GM12874 (cell line): ENCODE results near the gene FBXL19.

Experiments
- CTCF ChIP-seq: IDR thresholded peaks from 2 replicates; pipeline ENCODE4 v1.5.1; 2011; ENCODE audit warnings: low read depth, mild to moderate bottlenecking, control low read depth, low read length, moderate library complexity; ENCODE audit not compliant: insufficient read depth

FBXL19 gene

DNA sequence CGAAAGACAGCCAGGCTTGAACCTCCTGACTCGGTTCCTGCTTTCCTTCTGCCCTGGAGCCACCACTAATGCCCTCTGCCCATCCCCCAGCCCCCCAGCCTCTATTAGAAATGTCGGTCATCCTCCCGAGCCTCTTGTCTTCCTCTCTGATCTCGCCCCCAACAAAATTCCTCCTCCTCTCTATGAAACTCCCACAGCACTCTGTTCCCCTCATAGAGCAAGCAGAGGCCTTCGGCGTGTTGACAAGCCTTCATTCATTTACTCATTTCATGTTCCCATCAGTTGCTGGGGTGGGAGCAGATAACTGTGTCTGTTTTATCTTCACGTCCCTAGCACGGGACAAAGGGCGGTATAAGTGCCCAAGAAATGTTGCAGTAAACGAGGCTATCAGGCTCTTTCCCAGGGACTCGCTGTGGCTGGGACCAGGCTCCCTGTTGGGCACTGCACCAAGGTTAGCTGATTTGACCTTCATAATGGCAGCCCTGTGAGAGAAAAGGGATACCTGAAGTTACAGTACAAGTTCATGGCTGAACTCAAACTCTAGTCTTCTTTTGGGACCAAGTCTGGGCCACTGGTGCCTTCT, 7.8 kb downstream of the FBXL19 start:
- TF ChIP-seq CTCF, result no peak

DNA sequence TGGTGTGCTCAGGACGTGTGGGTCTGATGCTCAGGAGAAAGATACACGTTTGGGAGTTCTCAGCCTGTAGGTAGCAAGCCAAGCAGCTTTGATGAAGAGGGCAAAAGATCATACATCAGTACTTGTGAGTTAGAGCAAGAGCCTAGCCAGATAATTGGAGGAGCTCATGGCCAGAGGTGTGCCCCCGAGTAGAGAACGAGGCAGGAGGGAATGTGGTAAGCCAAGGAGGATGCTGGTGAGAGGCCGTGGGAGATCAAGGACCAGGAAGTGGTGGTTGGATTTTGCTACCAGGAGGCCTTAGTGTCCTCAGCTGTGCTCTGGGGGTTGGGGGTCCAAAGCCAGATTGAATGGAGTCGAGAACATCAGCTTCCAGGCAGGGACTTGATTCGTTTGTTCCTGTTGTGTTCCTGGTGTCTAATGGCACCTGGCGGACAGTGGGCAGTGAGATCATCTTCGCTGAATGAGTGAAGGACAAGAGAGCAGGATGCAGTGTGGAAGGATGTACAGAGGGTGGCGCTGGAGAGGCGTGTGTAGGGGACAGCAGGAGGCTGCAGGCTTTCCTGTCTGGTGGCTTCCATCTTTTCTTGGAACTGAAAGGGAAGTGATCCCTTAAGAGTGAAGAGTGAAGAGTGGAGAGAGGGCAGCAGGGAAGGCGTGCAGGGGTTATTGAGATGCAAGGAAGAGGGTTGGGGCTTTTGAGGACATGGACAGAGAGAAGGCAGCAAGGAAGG, 11.6 kb downstream of the FBXL19 start:
- TF ChIP-seq CTCF, result peak; percentile 76

DNA sequence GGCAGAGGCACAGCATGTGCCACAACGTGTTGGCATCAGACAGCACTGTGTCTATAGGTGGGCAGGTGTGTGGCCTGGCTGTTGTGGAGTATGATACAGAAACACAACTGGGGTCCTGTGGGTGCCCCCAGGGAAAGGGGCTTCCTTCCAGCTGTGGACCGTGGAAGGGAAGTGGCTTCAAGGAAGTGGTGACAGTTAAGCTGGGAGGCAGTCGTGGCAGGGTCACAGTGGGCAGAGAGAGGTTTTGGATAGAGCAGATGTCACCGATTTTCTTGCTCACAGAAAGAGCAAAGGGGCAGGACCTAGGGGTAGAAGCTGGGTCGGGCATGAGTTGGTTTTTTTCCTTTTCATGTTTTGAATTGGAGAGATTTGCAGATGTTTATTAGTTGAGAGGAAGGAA, 14.3 kb downstream of the FBXL19 start:
- no peak for TF ChIP-seq CTCF

- TF ChIP-seq CTCF, result peak; percentile 99
Observed at GRCh38 chr16:30941600-30942425, 18.4 kb downstream of the FBXL19 start.

- TF ChIP-seq CTCF, result no peak
Observed at GRCh38 chr16:30942426-30942806, 19.0 kb downstream of the FBXL19 start.

GRCh38 chr16:30944352-30944751, 21.0 kb downstream of the FBXL19 start:
- no peak for TF ChIP-seq CTCF
